Left lobe of liver (tissue), 2 donors: Measurements from ENCODE around the gene OR52I2. TPM values are rescaled to one million over a fixed set of nuclear protein-coding genes. Genes with fewer than 3 reads are reported as not detected.

Source experiments
- ATAC-seq: fragments of 200-7000 bp; cut with Tn5 transposase; one replicate; pipeline ENCODE4 v1.9.1; 2020; ENCODE audit warnings: mild to moderate bottlenecking, moderate library complexity
- DNase-seq: peaks from one replicate; pipeline ENCODE4 v3.0.0-alpha.2; 2020; ENCODE audit warnings: low spot score
- total RNA-seq: library from RNA; stranded (reverse); gene quantifications from one replicate; pipeline ENCODE4 v1.2.1, GENCODE V29; 2021
- donor health status: DM: no; HTN: no; CAD: no; lungs with moderate emphysema.
- donor health status: DM: no; HTN: yes; CAD: no.

Gene OR52I2
- total RNA-seq, 1 donor from 2014 or later, result not detected

DNA sequence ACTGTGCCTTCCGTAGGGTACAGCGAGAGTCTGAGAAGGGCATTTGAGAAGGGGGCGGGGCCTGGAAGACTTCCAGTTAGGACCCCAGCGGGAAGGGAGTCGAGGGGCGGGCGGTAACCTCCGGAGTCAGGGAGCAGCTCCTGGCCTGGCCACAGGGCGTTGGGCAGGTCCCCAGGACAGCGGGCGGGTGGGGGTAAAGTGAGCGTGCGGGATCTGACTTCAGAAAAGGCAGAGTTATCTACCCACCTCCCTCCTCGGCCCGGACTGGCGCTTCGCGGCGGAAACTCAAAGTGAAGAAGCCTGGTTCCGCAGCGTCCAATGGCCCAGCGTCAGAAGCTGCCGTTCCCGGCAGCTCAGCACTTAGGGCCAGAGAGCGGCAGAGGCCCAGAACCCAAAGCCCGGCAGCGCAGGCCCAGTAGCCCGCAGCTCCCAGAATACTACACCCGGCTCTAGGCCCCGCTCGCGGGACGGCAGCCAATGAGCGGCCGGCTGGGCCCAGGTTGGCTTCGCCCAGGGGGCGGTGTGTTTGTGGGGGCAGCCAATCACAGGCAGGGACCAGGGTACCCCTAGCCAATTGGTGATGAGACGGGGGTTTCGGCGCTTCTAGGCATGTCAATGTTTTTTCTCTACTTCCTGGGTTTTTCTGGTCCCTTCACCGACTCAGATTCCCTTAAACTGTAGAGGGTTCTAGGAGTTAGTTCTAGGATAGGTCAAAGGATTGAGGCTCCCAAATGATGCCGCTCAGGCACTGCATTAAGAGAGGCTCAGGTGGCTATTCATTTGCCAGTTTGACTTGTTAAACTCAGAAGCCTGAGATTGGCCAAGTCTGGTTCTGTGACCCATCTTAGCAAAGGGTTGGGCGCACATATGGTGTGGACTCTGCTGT lies 26.5 kb downstream of the OR52I2 start, which contains the start of gene TRIM68:
TRIM68 (minus strand) TSS at position 451 of the 886 bp plus-strand sequence. CDS start 2,727 bp downstream, outside the sequence.
- DNase-seq (peak; percentile 98), ATAC-seq (peak; percentile 98)

DNA sequence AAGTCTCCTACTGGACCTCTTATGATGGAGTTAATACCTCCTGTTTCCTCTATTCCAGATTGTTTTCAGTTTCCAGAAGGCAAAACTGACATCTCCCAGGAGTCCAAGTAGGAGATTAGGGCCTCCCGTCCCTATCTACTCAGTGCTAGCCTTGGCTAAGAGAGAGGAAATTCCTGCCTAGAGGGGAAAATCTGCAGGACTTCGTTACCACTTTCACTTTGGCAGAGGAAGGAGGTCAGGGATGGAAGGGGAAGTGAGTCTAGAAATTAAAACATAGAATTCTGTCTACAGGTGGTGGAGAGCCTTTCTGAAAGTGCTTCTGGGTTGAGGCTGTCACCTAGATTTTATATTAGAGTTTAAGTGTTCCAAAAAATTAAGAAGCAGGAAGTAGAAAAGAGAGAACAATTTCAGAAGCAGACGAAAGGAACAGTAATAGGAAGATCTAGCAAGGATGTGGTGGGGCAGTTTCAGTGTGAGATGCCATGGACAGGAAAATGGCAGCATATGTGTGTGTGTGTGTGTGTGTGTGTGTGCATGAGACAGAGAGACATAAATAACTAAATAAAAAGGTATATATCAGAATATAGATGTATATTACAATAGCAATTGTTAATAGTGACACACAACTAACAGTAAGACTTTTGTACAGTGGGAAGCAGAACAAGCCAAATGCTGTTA lies 28.9 kb downstream of the OR52I2 start:
- ATAC-seq (no peak), DNase-seq (no peak)

DNA sequence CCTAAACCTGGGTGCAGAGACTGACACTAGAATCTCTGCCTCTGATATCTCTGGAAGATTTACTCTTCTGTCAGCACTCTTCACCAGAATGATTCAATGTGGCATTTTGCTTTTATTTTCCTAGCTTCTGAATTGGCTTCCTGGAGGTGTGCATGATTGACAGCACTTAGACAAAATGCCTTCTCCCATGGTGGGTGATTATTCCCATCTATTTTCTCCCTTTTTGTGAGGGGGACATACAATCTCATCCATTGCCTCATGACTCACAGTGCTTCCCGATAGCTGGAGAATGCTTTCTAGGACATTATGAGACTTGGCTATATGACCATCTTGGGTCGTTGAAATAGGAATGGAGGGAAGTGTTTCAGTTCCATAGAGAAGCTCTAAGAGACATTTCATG lies 30.4 kb downstream of the OR52I2 start:
- DNase-seq, result no peak
- no peak for ATAC-seq

DNA sequence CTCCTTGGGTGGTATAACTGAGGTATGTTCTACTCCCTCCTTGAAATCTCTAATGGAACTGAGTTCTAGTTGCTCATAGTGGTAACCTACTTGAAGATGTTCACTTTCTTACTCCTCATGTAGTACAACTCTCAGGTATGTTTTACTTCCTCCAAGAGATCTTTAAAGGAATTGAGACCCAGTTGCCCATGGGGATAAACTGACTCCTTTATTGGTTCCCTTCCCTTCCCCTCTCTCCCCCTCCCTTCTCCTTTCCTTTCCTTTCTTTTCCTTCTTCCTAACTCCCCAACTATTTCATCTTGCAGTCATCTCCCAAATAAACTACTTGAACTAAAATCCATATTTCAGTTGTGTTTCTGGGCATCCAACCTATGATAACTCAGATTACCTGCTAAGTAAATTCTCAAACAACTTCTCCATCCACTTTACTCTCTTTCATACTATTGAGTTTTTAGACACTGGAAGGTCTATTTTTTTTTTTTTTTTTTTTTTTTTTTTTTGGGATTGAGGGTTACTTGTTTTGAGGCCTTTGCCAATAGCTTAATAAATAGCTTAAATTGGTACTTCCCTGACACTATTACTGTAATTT lies 34.4 kb downstream of the OR52I2 start:
- ATAC-seq, result no peak
- DNase-seq, result no peak

DNA sequence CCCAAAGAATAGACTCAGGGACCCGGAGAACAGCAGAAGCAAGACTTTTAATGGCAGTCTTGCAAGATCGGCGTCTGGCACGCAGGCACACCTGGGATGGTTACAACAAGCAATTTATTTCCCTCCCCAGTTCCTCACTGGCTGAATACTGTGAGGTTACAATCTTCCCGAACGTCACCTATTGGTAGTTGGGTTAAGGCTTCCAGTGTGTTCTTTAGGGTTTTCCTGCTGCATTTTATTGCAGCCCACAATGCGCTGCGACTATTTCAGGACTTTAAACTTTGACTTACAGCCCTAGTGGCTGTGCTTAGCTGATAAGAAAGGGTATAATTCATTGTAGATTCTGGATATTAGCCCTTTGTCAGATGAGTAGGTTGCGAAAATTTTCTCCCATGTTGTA lies 38.0 kb downstream of the OR52I2 start:
- DNase-seq, result no peak

GRCh38 chr11:4626207-4627099 lies 44.9 kb downstream of the OR52I2 start:
- ATAC-seq, result peak; percentile 87

More for the DNA sequence above, 38.0 kb downstream of the OR52I2 start:
- no peak for ATAC-seq

GRCh38 chr11:4636136-4636535 lies 54.6 kb downstream of the OR52I2 start:
- ATAC-seq (no peak), DNase-seq (no peak)

More at GRCh38 chr11:4626207-4627099, 44.9 kb downstream of the OR52I2 start:
- peak; percentile 53 for DNase-seq

- peak; percentile 99 for ATAC-seq
- DNase-seq, result peak; percentile 66
Measured at GRCh38 chr11:4636962-4637661, 55.6 kb downstream of the OR52I2 start, which contains the start of gene OR51D1. TSS of gene OR51D1 (plus strand) at chr11:4637477. CDS start at chr11:4639791, 2,314 bp downstream.

DNA sequence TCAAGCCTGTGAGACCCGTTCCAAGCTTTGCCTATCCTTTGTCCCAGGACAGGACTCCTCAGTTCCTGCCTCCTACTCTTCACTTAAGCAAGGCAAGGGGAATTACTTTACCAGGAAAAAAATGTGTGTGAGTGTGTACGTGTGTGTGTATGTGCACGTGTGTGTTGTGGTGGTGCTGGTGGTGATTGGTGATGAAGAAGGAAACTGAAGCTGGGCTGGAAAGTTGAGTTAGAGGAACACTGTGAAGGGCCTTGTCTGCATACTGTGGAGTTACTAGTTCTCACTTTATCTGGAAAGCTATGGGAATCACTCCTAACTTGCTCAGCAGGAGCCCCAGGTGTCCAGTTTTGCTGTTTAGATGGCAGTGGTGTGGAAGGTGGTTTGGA lies 56.1 kb downstream of the OR52I2 start:
- ATAC-seq (no peak), DNase-seq (no peak)

GRCh38 chr11:4639931-4640330 lies 58.4 kb downstream of the OR52I2 start:
- ATAC-seq (no peak), DNase-seq (no peak)

DNA sequence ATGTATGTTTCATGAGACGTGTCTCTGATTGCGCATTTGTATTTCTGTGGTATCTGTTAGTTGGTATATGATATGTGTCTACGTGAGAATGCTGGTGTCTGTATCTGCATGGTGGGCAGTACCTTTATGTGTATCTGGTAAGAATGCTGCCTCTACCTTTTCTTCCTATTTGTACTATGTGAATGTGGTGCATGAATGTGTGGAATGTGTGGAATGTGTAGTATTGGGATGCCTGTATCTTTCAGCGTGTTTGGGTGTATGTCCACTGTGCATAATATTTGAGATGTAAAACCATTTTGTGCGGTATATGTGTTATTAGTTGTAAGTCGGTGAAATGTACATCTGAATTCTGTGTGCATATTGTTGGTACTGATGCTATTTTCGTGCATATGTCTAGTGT lies 60.0 kb downstream of the OR52I2 start:
- no peak for DNase-seq
- no peak for ATAC-seq

DNA sequence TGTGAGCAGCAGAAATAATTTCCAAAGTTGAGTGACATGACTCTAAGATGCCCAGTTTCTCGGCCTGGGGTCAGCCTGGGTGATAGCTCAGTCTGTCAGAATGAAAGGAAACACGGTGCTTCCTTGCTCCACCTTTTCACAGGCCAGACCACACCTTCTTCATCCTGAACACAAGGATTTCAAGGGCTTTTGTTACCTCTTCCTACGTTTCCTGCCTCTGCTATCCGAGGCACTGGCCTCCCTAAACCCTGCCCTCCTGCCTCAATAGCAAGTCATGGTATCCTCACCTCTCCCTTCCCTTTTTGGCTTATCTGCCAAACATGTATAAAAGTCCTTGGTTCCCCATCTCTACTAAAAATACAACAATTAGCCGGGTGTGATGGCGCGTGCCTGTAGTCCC lies 60.5 kb downstream of the OR52I2 start:
- DNase-seq, result no peak
- ATAC-seq, result no peak

Other genes starting within 250 kb of the OR52I2 start
- gene OR52B4, start 213.4 kb upstream of the OR52I2 start, total RNA-seq, result not detected
- 7.3 TPM for gene TRIM21, start 188.0 kb upstream of the OR52I2 start, total RNA-seq
- gene OR52K2, start 132.4 kb upstream of the OR52I2 start, total RNA-seq, result not detected
- not detected for gene OR52K1, start 99.1 kb upstream of the OR52I2 start, total RNA-seq
- not detected for gene OR52M1, start 36.6 kb upstream of the OR52I2 start, total RNA-seq
- gene OR52I1, start 12.3 kb downstream of the OR52I2 start, total RNA-seq, result not detected
- 4.5 TPM for gene TRIM68, start 26.5 kb downstream of the OR52I2 start, total RNA-seq
- not detected for gene OR51D1, start 55.7 kb downstream of the OR52I2 start, total RNA-seq
- not detected for gene OR51E1, start 62.2 kb downstream of the OR52I2 start, total RNA-seq
- not detected for gene OR51E2, start 116.1 kb downstream of the OR52I2 start, total RNA-seq
- not detected for gene MMP26, start 123.0 kb downstream of the OR52I2 start, total RNA-seq
- gene OR51F1, start 188.2 kb downstream of the OR52I2 start, total RNA-seq, result not detected
- gene OR52R1, start 222.6 kb downstream of the OR52I2 start, total RNA-seq, result not detected
- gene OR51F2, start 239.6 kb downstream of the OR52I2 start, total RNA-seq, result not detected